Measurements from ENCODE around the gene FBLN7.

The FBLN7 gene

DNA sequence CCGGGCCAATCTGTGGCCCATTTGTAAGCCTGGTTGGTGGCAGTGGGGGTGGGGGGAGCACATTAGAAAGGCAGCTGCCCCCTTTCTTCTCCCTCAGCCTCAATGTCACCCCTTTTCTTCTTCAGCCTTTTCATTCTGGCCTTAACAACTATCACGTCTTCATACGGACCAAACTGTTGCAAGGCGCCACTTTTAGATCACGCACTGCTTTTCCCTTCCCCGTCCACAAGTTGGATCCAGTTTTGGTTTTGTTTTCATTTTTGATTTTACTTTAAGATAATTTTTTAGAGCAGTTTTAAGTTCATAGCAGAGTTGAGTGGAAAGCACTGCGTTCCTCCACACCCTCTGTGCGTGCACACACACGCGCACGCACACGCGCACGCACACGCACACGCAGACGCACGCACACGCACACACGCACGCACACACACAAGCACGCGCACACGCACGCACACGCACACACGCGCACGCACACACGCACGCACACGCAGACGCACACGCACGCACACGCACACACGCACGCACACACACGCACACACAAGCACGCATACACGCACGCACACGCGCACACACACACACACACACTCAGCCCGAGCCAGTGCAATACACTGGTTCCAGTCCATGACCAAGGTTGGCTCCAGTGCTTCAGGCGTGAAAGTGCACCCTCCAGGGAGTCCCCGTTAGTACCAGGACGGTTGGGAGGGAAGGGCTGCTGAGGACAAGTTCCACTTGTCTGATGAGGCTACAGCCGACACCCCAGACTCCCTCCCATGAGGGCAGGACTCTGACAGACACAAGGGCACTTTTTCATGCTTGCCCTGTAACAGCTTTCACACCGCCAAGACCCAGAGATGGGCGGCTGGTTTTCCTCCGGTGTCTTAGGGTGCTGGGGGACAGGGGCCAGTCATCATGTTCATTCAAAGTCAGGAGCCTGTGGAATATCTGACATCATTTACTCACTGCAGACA lies 22.4 kb downstream of the FBLN7 start:
- Histone ChIP-seq H3K36me3 (ENCODE audit: control insufficient read depth in 2 of 2, insufficient read depth in 1 of 2, low read length in 2 of 2) (no peaks in the 10 kb centered on the region), H3K4me3 (ENCODE audit: low read depth, low read length) (no peak overlapping the region), H3K27ac (ENCODE audit: extremely low read depth, low read depth, low read length) (no peak overlapping the region), H3K9me3 (ENCODE audit: control insufficient read depth, insufficient read depth, low read depth, low read length) (no peaks in the 10 kb centered on the region), H3K4me1 (ENCODE audit: control insufficient read depth, insufficient read depth, low read length) (no peaks in the 10 kb centered on the region)
- TF ChIP-seq, protein P1, sequence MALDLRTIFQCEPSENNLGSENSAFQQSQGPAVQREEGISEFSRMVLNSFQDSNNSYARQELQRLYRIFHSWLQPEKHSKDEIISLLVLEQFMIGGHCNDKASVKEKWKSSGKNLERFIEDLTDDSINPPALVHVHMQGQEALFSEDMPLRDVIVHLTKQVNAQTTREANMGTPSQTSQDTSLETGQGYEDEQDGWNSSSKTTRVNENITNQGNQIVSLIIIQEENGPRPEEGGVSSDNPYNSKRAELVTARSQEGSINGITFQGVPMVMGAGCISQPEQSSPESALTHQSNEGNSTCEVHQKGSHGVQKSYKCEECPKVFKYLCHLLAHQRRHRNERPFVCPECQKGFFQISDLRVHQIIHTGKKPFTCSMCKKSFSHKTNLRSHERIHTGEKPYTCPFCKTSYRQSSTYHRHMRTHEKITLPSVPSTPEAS (tag by site-specific recombination; IDR thresholded peaks at IDR 0.05): peak; percentile 42; the same call in 1 of the 2 replicates
- TF ChIP-seq ZNF658 (tag by site-specific recombination; IDR thresholded peaks at IDR 0.05): no peak
- TF ChIP-seq, protein P2, sequence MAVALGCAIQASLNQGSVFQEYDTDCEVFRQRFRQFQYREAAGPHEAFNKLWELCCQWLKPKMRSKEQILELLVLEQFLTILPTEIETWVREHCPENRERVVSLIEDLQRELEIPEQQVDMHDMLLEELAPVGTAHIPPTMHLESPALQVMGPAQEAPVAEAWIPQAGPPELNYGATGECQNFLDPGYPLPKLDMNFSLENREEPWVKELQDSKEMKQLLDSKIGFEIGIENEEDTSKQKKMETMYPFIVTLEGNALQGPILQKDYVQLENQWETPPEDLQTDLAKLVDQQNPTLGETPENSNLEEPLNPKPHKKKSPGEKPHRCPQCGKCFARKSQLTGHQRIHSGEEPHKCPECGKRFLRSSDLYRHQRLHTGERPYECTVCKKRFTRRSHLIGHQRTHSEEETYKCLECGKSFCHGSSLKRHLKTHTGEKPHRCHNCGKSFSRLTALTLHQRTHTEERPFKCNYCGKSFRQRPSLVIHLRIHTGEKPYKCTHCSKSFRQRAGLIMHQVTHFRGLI (tag by site-specific recombination; IDR thresholded peaks at IDR 0.05): peak; percentile 68; the same call in 1 of the 2 replicates
- ChIA-PET CTCF (no interaction called here), POLR2A (no interaction called here)

DNA sequence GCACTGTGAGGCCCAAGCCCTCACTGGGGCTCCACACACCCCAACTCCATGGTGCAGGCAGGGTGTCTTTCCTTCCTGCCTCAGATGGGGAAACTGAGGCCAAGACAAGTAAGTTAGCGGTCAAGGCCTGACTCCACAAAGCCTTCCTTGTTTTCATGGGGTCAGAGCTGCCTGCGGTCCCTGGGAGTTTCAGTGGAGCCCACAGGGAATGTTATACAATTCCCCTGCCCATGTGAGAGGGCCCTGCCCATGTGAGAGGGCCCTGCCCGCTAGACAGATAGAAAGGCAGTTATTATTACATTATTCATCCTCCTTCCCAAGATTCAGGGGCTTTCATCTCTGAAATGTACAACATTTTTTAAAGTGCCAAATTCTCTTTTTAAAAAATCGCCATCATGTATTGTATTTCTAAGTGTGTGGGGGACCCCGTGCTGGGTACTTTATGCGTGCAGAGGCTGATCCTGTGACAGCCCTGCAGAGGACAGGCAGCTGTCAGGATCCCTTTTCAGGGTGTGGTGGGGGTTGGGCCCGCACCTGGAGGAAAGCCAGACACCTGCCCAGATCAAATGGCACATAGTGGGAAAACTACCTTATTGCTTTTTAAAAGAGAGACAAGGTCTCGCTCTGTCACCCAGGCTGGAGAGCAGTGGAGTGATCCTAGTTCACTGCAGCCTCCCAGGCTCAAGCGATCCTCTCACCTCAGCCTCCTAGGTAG lies 23.4 kb downstream of the FBLN7 start:
- POLR2A ChIA-PET: no interaction called here
- Histone ChIP-seq H3K4me3 (ENCODE audit: low read depth, low read length) (no peak overlapping the region), H3K4me1 (ENCODE audit: control insufficient read depth, insufficient read depth, low read length) (no peaks in the 10 kb centered on the region), H3K27ac (ENCODE audit: extremely low read depth, low read depth, low read length) (no peak overlapping the region), H3K36me3 (ENCODE audit: control insufficient read depth in 2 of 2, insufficient read depth in 1 of 2, low read length in 2 of 2) (no peaks in the 10 kb centered on the region), H3K9me3 (ENCODE audit: control insufficient read depth, insufficient read depth, low read depth, low read length) (no peaks in the 10 kb centered on the region)
- TF ChIP-seq HOXD13 (CRISPR knock-in tag; IDR thresholded peaks at IDR 0.05; ENCODE audit: borderline replicate concordance): no peak
- no peak for TF ChIP-seq OSR2 (tag by site-specific recombination; IDR thresholded peaks at IDR 0.05)
- TF ChIP-seq, protein P3, sequence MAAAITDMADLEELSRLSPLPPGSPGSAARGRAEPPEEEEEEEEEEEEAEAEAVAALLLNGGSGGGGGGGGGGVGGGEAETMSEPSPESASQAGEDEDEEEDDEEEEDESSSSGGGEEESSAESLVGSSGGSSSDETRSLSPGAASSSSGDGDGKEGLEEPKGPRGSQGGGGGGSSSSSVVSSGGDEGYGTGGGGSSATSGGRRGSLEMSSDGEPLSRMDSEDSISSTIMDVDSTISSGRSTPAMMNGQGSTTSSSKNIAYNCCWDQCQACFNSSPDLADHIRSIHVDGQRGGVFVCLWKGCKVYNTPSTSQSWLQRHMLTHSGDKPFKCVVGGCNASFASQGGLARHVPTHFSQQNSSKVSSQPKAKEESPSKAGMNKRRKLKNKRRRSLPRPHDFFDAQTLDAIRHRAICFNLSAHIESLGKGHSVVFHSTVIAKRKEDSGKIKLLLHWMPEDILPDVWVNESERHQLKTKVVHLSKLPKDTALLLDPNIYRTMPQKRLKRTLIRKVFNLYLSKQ (tag by site-specific recombination; IDR thresholded peaks at IDR 0.05; ENCODE audit: borderline replicate concordance): no peak
- TF ChIP-seq ZBTB1 (tag by site-specific recombination; IDR thresholded peaks at IDR 0.05): no peak
- TF ChIP-seq, protein P1 (tag by site-specific recombination; IDR thresholded peaks at IDR 0.05): no peak
- no peak for TF ChIP-seq ZBTB20 (tag by site-specific recombination; IDR thresholded peaks at IDR 0.05)
- TF ChIP-seq ZNF585B (tag by site-specific recombination; IDR thresholded peaks at IDR 0.05): no peak
- no peak for TF ChIP-seq ZNF768 (tag by site-specific recombination; IDR thresholded peaks at IDR 0.05)
- TF ChIP-seq ZNF138 (tag by site-specific recombination; IDR thresholded peaks at IDR 0.05; ENCODE audit: borderline replicate concordance): no peak
- TF ChIP-seq GLIS1 (tag by site-specific recombination; IDR thresholded peaks at IDR 0.05): no peak
- TF ChIP-seq ZNF350 (tag by site-specific recombination; IDR thresholded peaks at IDR 0.05): no peak
- TF ChIP-seq ZFHX2 (tag by site-specific recombination; conservative IDR thresholded peaks at IDR 0.05): no peak
- TF ChIP-seq ZNF223 (tag by site-specific recombination; IDR thresholded peaks at IDR 0.05): no peak
- no peak for TF ChIP-seq ZSCAN16 (tag by site-specific recombination; IDR thresholded peaks at IDR 0.05)
- no peak for TF ChIP-seq ZNF423 (tag by site-specific recombination; IDR thresholded peaks at IDR 0.05)
- TF ChIP-seq ZNF555 (tag by site-specific recombination; conservative IDR thresholded peaks at IDR 0.05): no peak
- CTCF ChIA-PET: no interaction called here

Data from HEK293 (cell line).